ENCODE data around the gene LMO1.

Gene LMO1

DNA sequence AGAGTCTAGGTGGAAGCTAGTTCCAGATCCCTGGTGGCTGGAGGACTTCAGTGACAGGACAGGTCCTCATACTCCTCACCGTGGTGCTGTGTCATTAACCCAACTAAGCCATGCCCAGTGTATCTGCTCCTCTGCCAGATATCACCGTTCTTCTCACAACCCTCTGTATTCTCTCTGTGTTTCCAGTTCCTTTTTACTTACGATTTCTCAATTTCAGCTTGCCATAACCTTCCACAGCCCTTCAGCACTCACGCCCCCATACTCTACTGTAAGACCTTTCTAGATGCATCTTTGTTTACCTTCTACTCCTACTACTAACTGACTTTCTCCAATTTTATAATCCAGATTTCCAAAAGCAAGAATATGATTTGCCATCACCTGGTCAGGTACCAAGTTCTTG, 68.7 kb downstream of the LMO1 start (continued):
- TF ChIP-seq, protein P1, sequence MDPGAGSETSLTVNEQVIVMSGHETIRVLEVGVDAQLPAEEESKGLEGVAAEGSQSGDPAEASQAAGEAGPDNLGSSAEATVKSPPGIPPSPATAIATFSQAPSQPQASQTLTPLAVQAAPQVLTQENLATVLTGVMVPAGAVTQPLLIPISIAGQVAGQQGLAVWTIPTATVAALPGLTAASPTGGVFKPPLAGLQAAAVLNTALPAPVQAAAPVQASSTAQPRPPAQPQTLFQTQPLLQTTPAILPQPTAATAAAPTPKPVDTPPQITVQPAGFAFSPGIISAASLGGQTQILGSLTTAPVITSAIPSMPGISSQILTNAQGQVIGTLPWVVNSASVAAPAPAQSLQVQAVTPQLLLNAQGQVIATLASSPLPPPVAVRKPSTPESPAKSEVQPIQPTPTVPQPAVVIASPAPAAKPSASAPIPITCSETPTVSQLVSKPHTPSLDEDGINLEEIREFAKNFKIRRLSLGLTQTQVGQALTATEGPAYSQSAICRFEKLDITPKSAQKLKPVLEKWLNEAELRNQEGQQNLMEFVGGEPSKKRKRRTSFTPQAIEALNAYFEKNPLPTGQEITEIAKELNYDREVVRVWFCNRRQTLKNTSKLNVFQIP (CRISPR knock-in tag; IDR thresholded peaks at IDR 0.05; ENCODE audit: borderline replicate concordance, low read depth): no peak
- TF ChIP-seq, protein P2, sequence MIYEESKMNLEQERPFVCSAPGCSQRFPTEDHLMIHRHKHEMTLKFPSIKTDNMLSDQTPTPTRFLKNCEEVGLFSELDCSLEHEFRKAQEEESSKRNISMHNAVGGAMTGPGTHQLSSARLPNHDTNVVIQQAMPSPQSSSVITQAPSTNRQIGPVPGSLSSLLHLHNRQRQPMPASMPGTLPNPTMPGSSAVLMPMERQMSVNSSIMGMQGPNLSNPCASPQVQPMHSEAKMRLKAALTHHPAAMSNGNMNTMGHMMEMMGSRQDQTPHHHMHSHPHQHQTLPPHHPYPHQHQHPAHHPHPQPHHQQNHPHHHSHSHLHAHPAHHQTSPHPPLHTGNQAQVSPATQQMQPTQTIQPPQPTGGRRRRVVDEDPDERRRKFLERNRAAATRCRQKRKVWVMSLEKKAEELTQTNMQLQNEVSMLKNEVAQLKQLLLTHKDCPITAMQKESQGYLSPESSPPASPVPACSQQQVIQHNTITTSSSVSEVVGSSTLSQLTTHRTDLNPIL (CRISPR knock-in tag; IDR thresholded peaks at IDR 0.05; ENCODE audit: low read depth): no peak
- TF ChIP-seq PPARA (CRISPR knock-in tag; IDR thresholded peaks at IDR 0.05; ENCODE audit: borderline replicate concordance) (no peak), RARB (CRISPR knock-in tag; IDR thresholded peaks at IDR 0.05) (no peak), CSDC2 (CRISPR knock-in tag; IDR thresholded peaks at IDR 0.05) (no peak), ZFP30 (CRISPR knock-in tag; IDR thresholded peaks at IDR 0.05) (no peak), ZFP3 (CRISPR knock-in tag; IDR thresholded peaks at IDR 0.05) (no peak)
- TF ChIP-seq, protein P3, sequence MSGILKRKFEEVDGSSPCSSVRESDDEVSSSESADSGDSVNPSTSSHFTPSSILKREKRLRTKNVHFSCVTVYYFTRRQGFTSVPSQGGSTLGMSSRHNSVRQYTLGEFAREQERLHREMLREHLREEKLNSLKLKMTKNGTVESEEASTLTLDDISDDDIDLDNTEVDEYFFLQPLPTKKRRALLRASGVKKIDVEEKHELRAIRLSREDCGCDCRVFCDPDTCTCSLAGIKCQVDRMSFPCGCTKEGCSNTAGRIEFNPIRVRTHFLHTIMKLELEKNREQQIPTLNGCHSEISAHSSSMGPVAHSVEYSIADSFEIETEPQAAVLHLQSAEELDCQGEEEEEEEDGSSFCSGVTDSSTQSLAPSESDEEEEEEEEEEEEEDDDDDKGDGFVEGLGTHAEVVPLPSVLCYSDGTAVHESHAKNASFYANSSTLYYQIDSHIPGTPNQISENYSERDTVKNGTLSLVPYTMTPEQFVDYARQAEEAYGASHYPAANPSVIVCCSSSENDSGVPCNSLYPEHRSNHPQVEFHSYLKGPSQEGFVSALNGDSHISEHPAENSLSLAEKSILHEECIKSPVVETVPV (CRISPR knock-in tag; IDR thresholded peaks at IDR 0.05): no peak

DNA sequence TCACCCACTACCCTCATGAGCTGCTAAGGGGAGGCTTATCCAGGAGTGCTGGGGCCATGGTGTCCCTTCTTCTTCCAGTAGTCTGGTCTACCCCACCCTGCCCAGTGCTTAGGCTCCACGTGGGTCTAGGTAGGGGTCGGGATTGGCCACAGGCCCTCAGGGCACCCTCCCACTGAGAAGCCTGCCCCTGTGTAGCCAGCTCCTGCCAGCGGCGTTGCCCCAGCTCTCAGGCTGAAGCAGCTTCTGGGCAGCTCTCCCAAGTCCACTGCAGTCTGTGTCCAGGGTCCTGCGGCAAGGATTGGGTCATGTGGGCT, 70.8 kb downstream of the LMO1 start:
- no peak for TF ChIP-seq ZC3H10 (CRISPR knock-in tag; IDR thresholded peaks at IDR 0.05)
- no peak for TF ChIP-seq RARB (CRISPR knock-in tag; IDR thresholded peaks at IDR 0.05)
- TF ChIP-seq ZNF8 (CRISPR knock-in tag; IDR thresholded peaks at IDR 0.05): no peak
- no peak for TF ChIP-seq ZFP30 (CRISPR knock-in tag; IDR thresholded peaks at IDR 0.05)
- TF ChIP-seq TOX (CRISPR knock-in tag; IDR thresholded peaks at IDR 0.05; ENCODE audit: borderline replicate concordance): no peak
- TF ChIP-seq, protein P3 (CRISPR knock-in tag; IDR thresholded peaks at IDR 0.05): no peak
- TF ChIP-seq, protein P1 (CRISPR knock-in tag; IDR thresholded peaks at IDR 0.05; ENCODE audit: borderline replicate concordance, low read depth): no peak
- no peak for TF ChIP-seq ESRRG (CRISPR knock-in tag; IDR thresholded peaks at IDR 0.05)
- ATAC-seq: peak; percentile 62

DNA sequence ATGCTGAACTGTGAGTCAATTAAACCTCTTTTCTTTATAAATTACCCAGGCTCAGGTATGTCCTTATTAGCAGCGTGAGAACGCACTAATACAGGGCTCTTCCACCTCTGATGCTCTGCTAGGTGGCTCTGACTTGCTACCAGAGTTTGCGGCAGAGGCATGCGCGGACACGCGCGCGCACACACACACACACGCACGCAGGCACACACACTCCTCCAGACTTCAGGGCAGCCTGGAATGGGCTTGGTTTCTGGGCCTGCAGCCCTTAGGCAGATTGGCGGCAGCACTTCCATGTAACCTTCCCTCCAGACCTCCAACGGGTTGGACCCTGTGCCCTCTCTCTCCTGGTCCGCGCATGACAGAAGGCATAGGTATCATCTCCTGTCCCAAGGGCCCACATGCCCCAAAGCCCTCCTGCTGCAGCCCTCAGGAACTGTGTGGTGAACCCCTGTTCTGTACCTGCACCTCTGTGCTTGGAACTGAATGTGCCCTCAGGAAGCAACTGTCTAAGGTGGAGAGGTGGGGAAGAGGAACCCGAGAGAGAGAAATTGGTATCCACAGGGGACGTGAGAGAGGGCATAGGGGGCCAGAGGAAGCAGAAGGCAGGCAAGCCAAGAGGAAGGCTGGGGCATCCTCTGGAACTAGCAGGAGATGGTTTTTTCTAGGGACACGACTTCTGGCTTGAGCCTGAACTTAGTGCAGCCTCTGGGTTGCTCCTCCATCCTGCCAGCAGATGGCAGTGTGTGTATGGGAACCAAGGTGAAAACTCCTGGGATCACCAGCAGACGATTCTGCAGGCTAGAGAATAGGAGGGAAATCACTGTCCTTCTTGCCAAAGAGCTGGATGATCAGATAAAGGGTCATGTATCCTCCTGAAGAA, 71.4 kb downstream of the LMO1 start:
- ATAC-seq: peak; percentile 97
- TF ChIP-seq TOX (CRISPR knock-in tag; IDR thresholded peaks at IDR 0.05; ENCODE audit: borderline replicate concordance) (no peak), TCF4 (CRISPR knock-in tag; IDR thresholded peaks at IDR 0.05; ENCODE audit: borderline replicate concordance) (no peak), ZNF8 (CRISPR knock-in tag; IDR thresholded peaks at IDR 0.05) (no peak), ZC3H10 (CRISPR knock-in tag; IDR thresholded peaks at IDR 0.05) (no peak), SNAI2 (CRISPR knock-in tag; IDR thresholded peaks at IDR 0.05) (no peak), ISL1 (CRISPR knock-in tag; IDR thresholded peaks at IDR 0.05) (no peak), ARNTL (CRISPR knock-in tag; IDR thresholded peaks at IDR 0.05; ENCODE audit: borderline replicate concordance, low read depth) (no peak), BACH2 (CRISPR knock-in tag; IDR thresholded peaks at IDR 0.05; ENCODE audit: borderline replicate concordance) (no peak), RARB (CRISPR knock-in tag; IDR thresholded peaks at IDR 0.05) (no peak)
- TF ChIP-seq, protein P4, sequence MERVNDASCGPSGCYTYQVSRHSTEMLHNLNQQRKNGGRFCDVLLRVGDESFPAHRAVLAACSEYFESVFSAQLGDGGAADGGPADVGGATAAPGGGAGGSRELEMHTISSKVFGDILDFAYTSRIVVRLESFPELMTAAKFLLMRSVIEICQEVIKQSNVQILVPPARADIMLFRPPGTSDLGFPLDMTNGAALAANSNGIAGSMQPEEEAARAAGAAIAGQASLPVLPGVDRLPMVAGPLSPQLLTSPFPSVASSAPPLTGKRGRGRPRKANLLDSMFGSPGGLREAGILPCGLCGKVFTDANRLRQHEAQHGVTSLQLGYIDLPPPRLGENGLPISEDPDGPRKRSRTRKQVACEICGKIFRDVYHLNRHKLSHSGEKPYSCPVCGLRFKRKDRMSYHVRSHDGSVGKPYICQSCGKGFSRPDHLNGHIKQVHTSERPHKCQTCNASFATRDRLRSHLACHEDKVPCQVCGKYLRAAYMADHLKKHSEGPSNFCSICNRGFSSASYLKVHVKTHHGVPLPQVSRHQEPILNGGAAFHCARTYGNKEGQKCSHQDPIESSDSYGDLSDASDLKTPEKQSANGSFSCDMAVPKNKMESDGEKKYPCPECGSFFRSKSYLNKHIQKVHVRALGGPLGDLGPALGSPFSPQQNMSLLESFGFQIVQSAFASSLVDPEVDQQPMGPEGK (CRISPR knock-in tag; IDR thresholded peaks at IDR 0.05; ENCODE audit: borderline replicate concordance): no peak
- TF ChIP-seq, protein P3 (CRISPR knock-in tag; IDR thresholded peaks at IDR 0.05): no peak
- TF ChIP-seq, protein P2 (CRISPR knock-in tag; IDR thresholded peaks at IDR 0.05; ENCODE audit: low read depth): no peak

Data from SK-N-SH treated with all-trans-retinoic acid at 6 μM for 48 hours (cell line).